MCF 10A (cell line): ENCODE results near the gene LPIN1. TPM values are rescaled to one million over a fixed set of nuclear protein-coding genes. Genes with fewer than 3 reads are reported as not detected.
A peak's percentile ranks its signal among the peaks of the same experiment; 100 is the strongest.

ENCODE experiments used
- BruUV-seq: library from RNA; stranded (reverse); fragments of 400-500 nt; replicated peaks from 2 replicates; lab custom pipeline; 2021; lab: Mats Ljungman, UMichigan
- CTCF ChIA-PET: fragments of 300-600 bp; sonication (Branson Sonifier 250); formaldehyde crosslinking; extraction: SDS; loops from one replicate; lab custom pipeline; 2021; ENCODE audit warnings: antibody characterized with exemption, inconsistent platforms; lab: Yijun Ruan, JAX
- POLR2A ChIA-PET: fragments of 300-600, 350-650 bp; sonication (Branson Sonifier 250); formaldehyde crosslinking; extraction: SDS; loops from one replicate; lab custom pipeline; 2020; ENCODE audit warnings: antibody characterized with exemption, inconsistent platforms; lab: Yijun Ruan, JAX
- DNase-seq: peaks from one replicate; pipeline ENCODE4 v3.0.0-alpha.2; 2018; ENCODE audit not compliant: unreplicated experiment
- H3K27ac Mint-ChIP-seq: one replicate; pipeline ENCODE4 v1.8.0; 2022; ENCODE audit warnings: mild to moderate bottlenecking, low read depth, mixed read lengths; ENCODE audit not compliant: unreplicated experiment
- H3K27me3 Mint-ChIP-seq: one replicate; pipeline ENCODE4 v1.8.0; 2022; ENCODE audit warnings: mixed read lengths; ENCODE audit not compliant: insufficient read depth, unreplicated experiment
- H3K36me3 Mint-ChIP-seq: one replicate; pipeline ENCODE4 v1.8.0; 2022; ENCODE audit warnings: mild to moderate bottlenecking, moderate library complexity, mixed read lengths; ENCODE audit not compliant: insufficient read depth, unreplicated experiment
- H3K4me1 Mint-ChIP-seq: one replicate; pipeline ENCODE4 v1.8.0; 2022; ENCODE audit warnings: mixed read lengths; ENCODE audit not compliant: insufficient read depth, unreplicated experiment
- H3K4me3 Mint-ChIP-seq: one replicate; pipeline ENCODE4 v1.8.0; 2022; ENCODE audit warnings: mild to moderate bottlenecking, moderate library complexity, mixed read lengths; ENCODE audit not compliant: unreplicated experiment
- H3K9me3 Mint-ChIP-seq: one replicate; pipeline ENCODE4 v1.8.0; 2022; ENCODE audit warnings: mixed read lengths; ENCODE audit not compliant: unreplicated experiment
- intact Hi-C: fragments of 100-400 bp; cut with micrococcal nuclease; formaldehyde crosslinking; loops from 2 replicates; pipeline ENCODE4 v1.14.1; 2022
- total RNA-seq: library from RNA; stranded (reverse); gene quantifications from 2 replicates; pipeline ENCODE4 v1.2.3, GENCODE V29; 2022
- TF ChIP-seq, protein P1 (sequence below): fragments of 200-600 bp; IDR thresholded peaks from one replicate; pipeline ENCODE4 v1.8.0; 2022; ENCODE audit warnings: antibody characterized with exemption, mild to moderate bottlenecking; ENCODE audit not compliant: unreplicated experiment

LPIN1 gene
- total RNA-seq, 1 experiment from 2014 or later, result 65.7 TPM

DNA sequence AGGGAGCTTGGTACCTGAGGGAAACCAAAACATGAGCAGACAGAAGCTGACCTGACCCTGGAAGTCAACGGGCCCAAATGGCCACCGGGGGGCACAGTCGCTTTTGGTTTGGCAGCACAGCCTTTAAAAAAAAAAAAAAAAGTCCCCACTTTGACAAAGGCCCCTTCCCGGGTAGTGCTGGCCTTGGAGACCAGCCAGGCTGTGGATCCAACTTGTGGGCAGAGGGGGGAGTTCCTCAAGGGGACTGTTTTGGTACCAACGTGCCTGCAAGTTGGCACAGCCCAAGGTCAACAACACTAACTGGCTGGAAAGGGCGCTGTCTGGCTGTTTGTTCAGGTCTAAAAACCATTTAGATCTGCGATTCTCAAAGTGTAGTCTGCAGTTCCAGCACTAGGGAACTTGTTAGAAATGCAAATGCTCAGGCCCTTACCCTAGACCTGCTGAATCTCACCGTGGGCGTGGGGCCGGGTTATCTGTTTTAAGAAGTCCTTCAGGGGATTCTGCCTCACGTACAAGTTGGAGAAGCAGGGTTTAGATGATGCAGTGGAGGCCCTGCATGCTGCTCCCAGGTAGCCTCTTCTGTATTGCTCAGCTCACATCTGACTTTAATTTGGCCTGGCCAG, 83.0 kb downstream of the LPIN1 start:
- POLR2A ChIA-PET, result interaction anchor here (0.7 to 3.3 kb wide), 15 partner anchors 37 to 1177 kb away, joined by 3 to 27 read pairs (median 4); partner anchors contain the start of gene TRIB2
- H3K4me3 Mint-ChIP-seq, result peak overlapping the region; percentile 62
- intact Hi-C loops, result no loop called here
- H3K4me1 Mint-ChIP-seq, result peaks cover 11% of the 10 kb centered on the region
- peaks cover 51% of the 10 kb centered on the region for H3K36me3 Mint-ChIP-seq
- H3K27me3 Mint-ChIP-seq, result no peaks in the 10 kb centered on the region
- DNase-seq, result peak; percentile 72
- H3K27ac Mint-ChIP-seq, result peak overlapping the region; percentile 46
- CTCF ChIA-PET, result interaction anchor here (0.6 to 9.0 kb wide), 28 partner anchors 14 to 1184 kb away, joined by 3 to 99 read pairs (median 4); partner anchors contain the start of gene TRIB2
- peaks cover 2% of the 10 kb centered on the region for H3K9me3 Mint-ChIP-seq
- TF ChIP-seq, protein P1, sequence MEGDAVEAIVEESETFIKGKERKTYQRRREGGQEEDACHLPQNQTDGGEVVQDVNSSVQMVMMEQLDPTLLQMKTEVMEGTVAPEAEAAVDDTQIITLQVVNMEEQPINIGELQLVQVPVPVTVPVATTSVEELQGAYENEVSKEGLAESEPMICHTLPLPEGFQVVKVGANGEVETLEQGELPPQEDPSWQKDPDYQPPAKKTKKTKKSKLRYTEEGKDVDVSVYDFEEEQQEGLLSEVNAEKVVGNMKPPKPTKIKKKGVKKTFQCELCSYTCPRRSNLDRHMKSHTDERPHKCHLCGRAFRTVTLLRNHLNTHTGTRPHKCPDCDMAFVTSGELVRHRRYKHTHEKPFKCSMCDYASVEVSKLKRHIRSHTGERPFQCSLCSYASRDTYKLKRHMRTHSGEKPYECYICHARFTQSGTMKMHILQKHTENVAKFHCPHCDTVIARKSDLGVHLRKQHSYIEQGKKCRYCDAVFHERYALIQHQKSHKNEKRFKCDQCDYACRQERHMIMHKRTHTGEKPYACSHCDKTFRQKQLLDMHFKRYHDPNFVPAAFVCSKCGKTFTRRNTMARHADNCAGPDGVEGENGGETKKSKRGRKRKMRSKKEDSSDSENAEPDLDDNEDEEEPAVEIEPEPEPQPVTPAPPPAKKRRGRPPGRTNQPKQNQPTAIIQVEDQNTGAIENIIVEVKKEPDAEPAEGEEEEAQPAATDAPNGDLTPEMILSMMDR, result peak; percentile 48
- no TSS peak for BruUV-seq

DNA sequence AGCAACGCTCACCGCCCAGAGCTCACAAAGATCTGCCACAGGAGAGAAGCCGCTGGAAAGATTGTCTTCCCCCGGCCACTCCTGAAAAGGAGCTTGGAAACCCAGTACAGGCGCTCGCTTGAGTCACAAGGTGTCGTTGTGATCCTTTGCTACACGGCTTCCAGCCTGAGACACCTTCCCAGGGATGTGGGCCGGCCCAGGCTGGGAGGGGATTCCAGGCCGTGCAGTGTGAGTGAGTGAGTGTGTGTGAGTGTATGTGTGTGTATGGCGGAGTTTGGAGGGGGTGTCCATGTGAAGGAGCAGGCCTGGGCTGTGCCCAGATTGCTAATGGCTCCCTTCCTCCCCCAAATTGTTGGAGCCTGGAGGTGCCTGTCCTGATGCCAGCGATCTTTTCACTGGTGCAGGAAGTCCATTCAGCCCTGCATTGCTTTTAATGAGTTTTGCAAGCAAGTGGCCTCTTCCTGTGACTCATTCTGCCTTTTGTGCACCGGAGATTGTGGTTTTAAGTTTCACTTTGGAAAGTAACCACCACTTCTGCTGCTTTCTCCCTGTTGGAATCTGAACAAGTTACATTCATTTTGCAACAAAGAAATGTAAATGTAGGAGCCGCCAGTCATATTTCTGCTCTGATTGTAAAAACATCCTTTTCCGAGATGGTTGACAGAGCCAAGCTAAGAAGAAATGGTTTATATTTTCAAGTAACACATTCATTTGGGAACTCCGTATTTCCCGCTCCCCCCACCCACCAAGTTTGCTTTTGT, 83.7 kb downstream of the LPIN1 start:
- Mint-ChIP-seq H3K4me3 (peak overlapping the region; percentile 62), H3K9me3 (peaks cover 8% of the 10 kb centered on the region), H3K36me3 (peaks cover 44% of the 10 kb centered on the region), H3K4me1 (peaks cover 11% of the 10 kb centered on the region), H3K27ac (peak overlapping the region; percentile 46), H3K27me3 (no peaks in the 10 kb centered on the region)
- TF ChIP-seq, protein P1, result peak; percentile 58
- POLR2A ChIA-PET, result interaction anchor here (0.7 to 3.3 kb wide), 13 partner anchors 36 to 1176 kb away, joined by 3 to 27 read pairs (median 4); partner anchors contain the start of gene TRIB2
- CTCF ChIA-PET, result interaction anchor here (0.6 to 9.0 kb wide), 26 partner anchors 13 to 1182 kb away, joined by 3 to 99 read pairs (median 4); partner anchors contain the start of gene TRIB2
- DNase-seq, result peak; percentile 98
- no TSS peak for BruUV-seq
- intact Hi-C loops, result loop anchor here (1.0 kb wide), 8 partner anchors 33 to 1177 kb away; no protein-coding TSS in a partner anchor

DNA sequence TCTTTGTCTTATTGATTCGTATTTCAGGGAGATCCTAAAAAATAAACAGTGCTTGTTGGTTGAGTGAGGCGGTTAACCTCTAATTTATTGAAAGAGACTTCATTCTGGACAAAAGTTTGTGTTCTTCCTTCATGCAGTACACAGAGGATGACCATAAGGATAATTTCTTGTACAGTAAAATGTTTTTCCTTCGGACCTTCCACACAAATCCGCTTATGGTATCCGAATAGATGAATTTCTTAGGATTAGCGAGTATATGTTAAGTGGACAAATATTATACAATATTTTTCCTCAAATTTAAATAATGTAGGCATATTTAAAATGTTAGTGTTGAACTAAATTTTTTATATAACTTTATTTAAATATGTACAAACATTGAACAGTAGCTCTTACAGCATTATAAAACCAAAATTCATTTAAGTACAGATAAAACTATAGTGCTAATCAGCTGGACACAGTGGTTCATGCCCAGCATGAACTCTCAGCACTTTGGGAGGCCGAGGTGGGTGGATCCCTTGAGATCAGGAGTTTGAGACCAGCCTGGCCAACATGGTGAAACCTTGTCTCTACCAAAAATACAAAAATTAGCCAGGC, 84.4 kb downstream of the LPIN1 start:
- TF ChIP-seq, protein P1, result no peak
- H3K9me3 Mint-ChIP-seq, result peaks cover 8% of the 10 kb centered on the region
- peak overlapping the region; percentile 62 for H3K4me3 Mint-ChIP-seq
- intact Hi-C loops, result loop anchor here (1.0 kb wide), 8 partner anchors 32 to 1176 kb away; no protein-coding TSS in a partner anchor
- peaks cover 11% of the 10 kb centered on the region for H3K4me1 Mint-ChIP-seq
- POLR2A ChIA-PET, result interaction anchor here (0.6 to 3.3 kb wide), 10 partner anchors 176 to 1175 kb away, joined by 3 to 27 read pairs (median 4); partner anchors contain the start of gene TRIB2
- no peaks in the 10 kb centered on the region for H3K27me3 Mint-ChIP-seq
- peak overlapping the region; percentile 46 for H3K27ac Mint-ChIP-seq
- CTCF ChIA-PET, result interaction anchor here (0.7 to 9.0 kb wide), 8 partner anchors 882 to 1181 kb away, joined by 3 to 99 read pairs (median 4); partner anchors contain the start of gene TRIB2
- peaks cover 37% of the 10 kb centered on the region for H3K36me3 Mint-ChIP-seq
- BruUV-seq, result TSS peak; percentile 5
- DNase-seq, result no peak
